ENCODE results near the gene CA7. TPM values are rescaled to one million over a fixed set of nuclear protein-coding genes. Genes with fewer than 3 reads are reported as not detected.
"Not testable (repeated sequence)": the region's sequence is repeated elsewhere in the genome, so short reads cannot be mapped to it uniquely, and the experiment has no call there.

CA7 gene
- total RNA-seq, 1 experiment from 2014 or later, result not detected

GRCh38 chr16:66895999-66896398, 51.8 kb downstream of the CA7 start:
- no peak for TF ChIP-seq CTCF (IDR thresholded peaks at IDR 0.05; ENCODE audit: unreplicated experiment)
- DNase-seq, result no peak
- CTCF ChIA-PET, result interaction anchor here (0.6 to 2.0 kb wide), 6 partner anchors 14 to 141 kb away, joined by 4 to 23 read pairs (median 6); partner anchors contain the start of genes PDP2 and RRAD
- Mint-ChIP-seq H3K4me1 (ENCODE audit: low read depth, unreplicated experiment) (peaks cover 42% of the 10 kb centered on the region), H3K36me3 (ENCODE audit: insufficient read depth, unreplicated experiment) (peaks cover 4% of the 10 kb centered on the region), H3K9me3 (ENCODE audit: low read depth, unreplicated experiment) (no peaks in the 10 kb centered on the region), H3K27me3 (ENCODE audit: unreplicated experiment) (no peaks in the 10 kb centered on the region), H3K27ac (ENCODE audit: unreplicated experiment) (no peak overlapping the region), H3K4me3 (ENCODE audit: low read depth, unreplicated experiment) (no peak overlapping the region)
- no TSS peak for BruUV-seq (replicated peaks)
- intact Hi-C loops (cut with micrococcal nuclease; ENCODE audit: unreplicated experiment), result loop anchor here (2.0 to 5.0 kb wide), 2 partner anchors 33 to 51 kb away; no protein-coding TSS in a partner anchor

- not testable (repeated sequence) for H3K4me3 Mint-ChIP-seq (ENCODE audit: low read depth, unreplicated experiment); H3K9me3 Mint-ChIP-seq (ENCODE audit: low read depth, unreplicated experiment); H3K27me3 Mint-ChIP-seq (ENCODE audit: unreplicated experiment); H3K27ac Mint-ChIP-seq (ENCODE audit: unreplicated experiment); H3K36me3 Mint-ChIP-seq (ENCODE audit: insufficient read depth, unreplicated experiment); DNase-seq; BruUV-seq (replicated peaks)
- CTCF ChIA-PET, result interaction anchor here (1.5 kb wide), 1 partner anchor 30 kb away, joined by 4 read pairs; no protein-coding TSS in a partner anchor
- intact Hi-C loops (cut with micrococcal nuclease; ENCODE audit: unreplicated experiment), result loop anchor here (5.0 kb wide), 1 partner anchor 51 kb away; no protein-coding TSS in a partner anchor
- peaks cover 42% of the 10 kb centered on the region for H3K4me1 Mint-ChIP-seq (ENCODE audit: low read depth, unreplicated experiment)
Observed at GRCh38 chr16:66896682-66897081, 52.5 kb downstream of the CA7 start.

GRCh38 chr16:66898207-66898606, 54.0 kb downstream of the CA7 start:
- no peaks in the 10 kb centered on the region for H3K9me3 Mint-ChIP-seq (ENCODE audit: low read depth, unreplicated experiment)
- H3K4me3 Mint-ChIP-seq (ENCODE audit: low read depth, unreplicated experiment), result no peak overlapping the region
- DNase-seq, result no peak
- BruUV-seq (replicated peaks), result no TSS peak
- no peaks in the 10 kb centered on the region for H3K27me3 Mint-ChIP-seq (ENCODE audit: unreplicated experiment)
- H3K4me1 Mint-ChIP-seq (ENCODE audit: low read depth, unreplicated experiment), result peaks cover 42% of the 10 kb centered on the region
- peaks cover 4% of the 10 kb centered on the region for H3K36me3 Mint-ChIP-seq (ENCODE audit: insufficient read depth, unreplicated experiment)
- no peak for TF ChIP-seq CTCF (IDR thresholded peaks at IDR 0.05; ENCODE audit: unreplicated experiment)
- no peak overlapping the region for H3K27ac Mint-ChIP-seq (ENCODE audit: unreplicated experiment)
- CTCF ChIA-PET, result interaction anchor here (0.9 to 1.5 kb wide), 2 partner anchors 12 to 29 kb away, joined by 4 to 6 read pairs; no protein-coding TSS in a partner anchor
- intact Hi-C loops (cut with micrococcal nuclease; ENCODE audit: unreplicated experiment), result loop anchor here (5.0 kb wide), 1 partner anchor 49 kb away; no protein-coding TSS in a partner anchor

GRCh38 chr16:66898933-66899309, 54.7 kb downstream of the CA7 start:
- H3K4me3 Mint-ChIP-seq (ENCODE audit: low read depth, unreplicated experiment), result no peak overlapping the region
- peaks cover 4% of the 10 kb centered on the region for H3K36me3 Mint-ChIP-seq (ENCODE audit: insufficient read depth, unreplicated experiment)
- no peak for TF ChIP-seq CTCF (IDR thresholded peaks at IDR 0.05; ENCODE audit: unreplicated experiment)
- CTCF ChIA-PET, result interaction anchor here (0.9 kb wide), 1 partner anchor 11 kb away, joined by 6 read pairs; no protein-coding TSS in a partner anchor
- no peak overlapping the region for H3K27ac Mint-ChIP-seq (ENCODE audit: unreplicated experiment)
- no TSS peak for BruUV-seq (replicated peaks)
- no peaks in the 10 kb centered on the region for H3K27me3 Mint-ChIP-seq (ENCODE audit: unreplicated experiment)
- H3K4me1 Mint-ChIP-seq (ENCODE audit: low read depth, unreplicated experiment), result peaks cover 42% of the 10 kb centered on the region
- H3K9me3 Mint-ChIP-seq (ENCODE audit: low read depth, unreplicated experiment), result no peaks in the 10 kb centered on the region
- DNase-seq, result no peak
- intact Hi-C loops (cut with micrococcal nuclease; ENCODE audit: unreplicated experiment), result loop anchor here (5.0 kb wide), 1 partner anchor 48 kb away; no protein-coding TSS in a partner anchor

GRCh38 chr16:66899310-66899944, 55.2 kb downstream of the CA7 start:
- intact Hi-C loops (cut with micrococcal nuclease; ENCODE audit: unreplicated experiment), result loop anchor here (5.0 kb wide), 1 partner anchor 48 kb away; no protein-coding TSS in a partner anchor
- H3K4me1 Mint-ChIP-seq (ENCODE audit: low read depth, unreplicated experiment), result peaks cover 42% of the 10 kb centered on the region
- no peaks in the 10 kb centered on the region for H3K27me3 Mint-ChIP-seq (ENCODE audit: unreplicated experiment)
- no peak overlapping the region for H3K27ac Mint-ChIP-seq (ENCODE audit: unreplicated experiment)
- no peak for DNase-seq
- no TSS peak for BruUV-seq (replicated peaks)
- CTCF ChIA-PET, result interaction anchor here (0.7 to 0.9 kb wide), 4 partner anchors 19 to 369 kb away, joined by 3 to 4 read pairs (median 3); partner anchors contain the start of gene PDP2
- peaks cover 4% of the 10 kb centered on the region for H3K36me3 Mint-ChIP-seq (ENCODE audit: insufficient read depth, unreplicated experiment)
- H3K4me3 Mint-ChIP-seq (ENCODE audit: low read depth, unreplicated experiment), result no peak overlapping the region
- no peak for TF ChIP-seq CTCF (IDR thresholded peaks at IDR 0.05; ENCODE audit: unreplicated experiment)
- no peaks in the 10 kb centered on the region for H3K9me3 Mint-ChIP-seq (ENCODE audit: low read depth, unreplicated experiment)
